Dendritic cell treated with granulocyte-macrophage colony-stimulating factor and Interleukin-4, amounts not matched to agents 40 ng/mL and 50 ng/mL, for 4 days (primary cell): Measurements from ENCODE around the gene COMT.
A peak's percentile ranks its signal among the peaks of the same experiment; 100 is the strongest.

ENCODE experiments used
- H3K27ac Mint-ChIP-seq: one replicate; pipeline ENCODE4 v1.8.0; 2022; ENCODE audit warnings: mild to moderate bottlenecking, mixed read lengths
- H3K27me3 Mint-ChIP-seq: one replicate; pipeline ENCODE4 v1.8.0; 2022; ENCODE audit warnings: mild to moderate bottlenecking, mixed read lengths
- H3K36me3 Mint-ChIP-seq: one replicate; pipeline ENCODE4 v1.8.0; 2022; ENCODE audit warnings: low read depth, mixed read lengths
- H3K4me1 Mint-ChIP-seq: one replicate; pipeline ENCODE4 v1.8.0; 2022; ENCODE audit warnings: low read depth, mixed read lengths
- H3K4me3 Mint-ChIP-seq: one replicate; pipeline ENCODE4 v1.8.0; 2022; ENCODE audit warnings: mild to moderate bottlenecking, moderate library complexity, mixed read lengths
- H3K9me3 Mint-ChIP-seq: one replicate; pipeline ENCODE4 v1.8.0; 2022; ENCODE audit warnings: mixed read lengths
- intact Hi-C: fragments of 100-400 bp; cut with micrococcal nuclease; formaldehyde crosslinking; loops from one replicate; pipeline ENCODE4 v1.15.0; 2022

COMT gene

GRCh38 chr22:20009582-20010306 lies 68.2 kb downstream of the COMT start:
- Mint-ChIP-seq H3K36me3 (no peaks in the 10 kb centered on the region), H3K4me3 (no peak overlapping the region), H3K9me3 (peaks cover 2% of the 10 kb centered on the region), H3K27ac (no peak overlapping the region), H3K4me1 (peaks cover 5% of the 10 kb centered on the region), H3K27me3 (peaks cover 15% of the 10 kb centered on the region)
- intact Hi-C loops = no loop called here

- Mint-ChIP-seq H3K4me1 (peaks cover 5% of the 10 kb centered on the region), H3K27ac (no peak overlapping the region), H3K27me3 (peaks cover 23% of the 10 kb centered on the region), H3K9me3 (no peaks in the 10 kb centered on the region), H3K4me3 (no peak overlapping the region), H3K36me3 (no peaks in the 10 kb centered on the region)
- intact Hi-C loops = no loop called here
Observed at GRCh38 chr22:20010307-20011122, 68.9 kb downstream of the COMT start.

GRCh38 chr22:20011123-20011992 lies 69.8 kb downstream of the COMT start:
- H3K4me3 Mint-ChIP-seq = no peak overlapping the region
- peaks cover 24% of the 10 kb centered on the region for H3K27me3 Mint-ChIP-seq
- H3K4me1 Mint-ChIP-seq = peaks cover 5% of the 10 kb centered on the region
- no peak overlapping the region for H3K27ac Mint-ChIP-seq
- no peaks in the 10 kb centered on the region for H3K36me3 Mint-ChIP-seq
- H3K9me3 Mint-ChIP-seq = no peaks in the 10 kb centered on the region
- intact Hi-C loops = no loop called here

GRCh38 chr22:20011993-20012740 lies 70.6 kb downstream of the COMT start:
- Mint-ChIP-seq H3K27ac (no peak overlapping the region), H3K27me3 (peaks cover 28% of the 10 kb centered on the region), H3K4me1 (peaks cover 9% of the 10 kb centered on the region), H3K9me3 (no peaks in the 10 kb centered on the region), H3K36me3 (peaks cover 4% of the 10 kb centered on the region), H3K4me3 (no peak overlapping the region)
- intact Hi-C loops = no loop called here

GRCh38 chr22:20012741-20013331 lies 71.3 kb downstream of the COMT start:
- no peaks in the 10 kb centered on the region for H3K9me3 Mint-ChIP-seq
- H3K4me3 Mint-ChIP-seq = no peak overlapping the region
- intact Hi-C loops = loop anchor here (1.0 kb wide), 1 partner anchor 43 kb away; no protein-coding TSS in a partner anchor
- H3K27ac Mint-ChIP-seq = no peak overlapping the region
- peaks cover 5% of the 10 kb centered on the region for H3K36me3 Mint-ChIP-seq
- H3K4me1 Mint-ChIP-seq = peaks cover 15% of the 10 kb centered on the region
- H3K27me3 Mint-ChIP-seq = peaks cover 34% of the 10 kb centered on the region

- intact Hi-C loops = loop anchor here (1.0 kb wide), 1 partner anchor 43 kb away; no protein-coding TSS in a partner anchor
- no peak overlapping the region for H3K4me3 Mint-ChIP-seq
- peaks cover 40% of the 10 kb centered on the region for H3K27me3 Mint-ChIP-seq
Observed at GRCh38 chr22:20013382-20013871, 71.9 kb downstream of the COMT start.

GRCh38 chr22:20014526-20015186 lies 73.1 kb downstream of the COMT start:
- Mint-ChIP-seq H3K36me3 (peaks cover 5% of the 10 kb centered on the region), H3K4me1 (peaks cover 18% of the 10 kb centered on the region), H3K27ac (no peak overlapping the region), H3K27me3 (peaks cover 46% of the 10 kb centered on the region), H3K4me3 (no peak overlapping the region), H3K9me3 (no peaks in the 10 kb centered on the region)
- intact Hi-C loops = no loop called here

More at GRCh38 chr22:20013382-20013871, 71.9 kb downstream of the COMT start:
- Mint-ChIP-seq H3K27ac (no peak overlapping the region), H3K4me1 (peaks cover 18% of the 10 kb centered on the region), H3K9me3 (no peaks in the 10 kb centered on the region), H3K36me3 (peaks cover 5% of the 10 kb centered on the region)

GRCh38 chr22:20015187-20015625 lies 73.6 kb downstream of the COMT start:
- intact Hi-C loops = no loop called here
- peaks cover 5% of the 10 kb centered on the region for H3K36me3 Mint-ChIP-seq

GRCh38 chr22:20015971-20016733 lies 74.6 kb downstream of the COMT start:
- Mint-ChIP-seq H3K4me1 (peaks cover 25% of the 10 kb centered on the region), H3K27me3 (peaks cover 47% of the 10 kb centered on the region), H3K9me3 (no peaks in the 10 kb centered on the region), H3K4me3 (peak overlapping the region; percentile 60), H3K27ac (no peak overlapping the region), H3K36me3 (peaks cover 8% of the 10 kb centered on the region)
- intact Hi-C loops = no loop called here

More at GRCh38 chr22:20015187-20015625, 73.6 kb downstream of the COMT start:
- no peak overlapping the region for H3K4me3 Mint-ChIP-seq
- H3K27me3 Mint-ChIP-seq = peaks cover 47% of the 10 kb centered on the region
- H3K9me3 Mint-ChIP-seq = no peaks in the 10 kb centered on the region
- no peak overlapping the region for H3K27ac Mint-ChIP-seq
- H3K4me1 Mint-ChIP-seq = peaks cover 20% of the 10 kb centered on the region

- H3K27me3 Mint-ChIP-seq = peaks cover 47% of the 10 kb centered on the region
- intact Hi-C loops = no loop called here
- H3K27ac Mint-ChIP-seq = no peak within 1 kb of the TSS
Observed at GRCh38 chr22:20016734-20017621, 75.4 kb downstream of the COMT start, which contains the start of gene ARVCF. TSS of gene ARVCF (minus strand) at chr22:20016823. CDS start at chr22:19990794, 26,029 bp downstream.

GRCh38 chr22:20017622-20017958 lies 76.0 kb downstream of the COMT start:
- intact Hi-C loops = no loop called here

More at GRCh38 chr22:20016734-20017621, 75.4 kb downstream of the COMT start, which contains the start of gene ARVCF:
- H3K4me3 Mint-ChIP-seq = peak within 1 kb of the TSS; percentile 86
- peaks cover 16% of the 10 kb centered on the region for H3K36me3 Mint-ChIP-seq
- no peaks in the 10 kb centered on the region for H3K9me3 Mint-ChIP-seq
- H3K4me1 Mint-ChIP-seq = peaks cover 29% of the 10 kb centered on the region

More at GRCh38 chr22:20017622-20017958, 76.0 kb downstream of the COMT start:
- Mint-ChIP-seq H3K36me3 (peaks cover 22% of the 10 kb centered on the region), H3K4me1 (peaks cover 31% of the 10 kb centered on the region), H3K9me3 (no peaks in the 10 kb centered on the region), H3K4me3 (peak overlapping the region; percentile 86), H3K27me3 (peaks cover 47% of the 10 kb centered on the region), H3K27ac (no peak overlapping the region)
